Measurements from ENCODE around the gene SBNO2.

The SBNO2 gene

GRCh38 chr19:1151037-1151724 lies 22.9 kb downstream of the SBNO2 start:
- no peak for ATAC-seq
- TF ChIP-seq ZFP30 (CRISPR knock-in tag; IDR thresholded peaks at IDR 0.05) = no peak
- TF ChIP-seq RARB (CRISPR knock-in tag; IDR thresholded peaks at IDR 0.05) = no peak
- no peak for TF ChIP-seq ISL1 (CRISPR knock-in tag; IDR thresholded peaks at IDR 0.05)

DNA sequence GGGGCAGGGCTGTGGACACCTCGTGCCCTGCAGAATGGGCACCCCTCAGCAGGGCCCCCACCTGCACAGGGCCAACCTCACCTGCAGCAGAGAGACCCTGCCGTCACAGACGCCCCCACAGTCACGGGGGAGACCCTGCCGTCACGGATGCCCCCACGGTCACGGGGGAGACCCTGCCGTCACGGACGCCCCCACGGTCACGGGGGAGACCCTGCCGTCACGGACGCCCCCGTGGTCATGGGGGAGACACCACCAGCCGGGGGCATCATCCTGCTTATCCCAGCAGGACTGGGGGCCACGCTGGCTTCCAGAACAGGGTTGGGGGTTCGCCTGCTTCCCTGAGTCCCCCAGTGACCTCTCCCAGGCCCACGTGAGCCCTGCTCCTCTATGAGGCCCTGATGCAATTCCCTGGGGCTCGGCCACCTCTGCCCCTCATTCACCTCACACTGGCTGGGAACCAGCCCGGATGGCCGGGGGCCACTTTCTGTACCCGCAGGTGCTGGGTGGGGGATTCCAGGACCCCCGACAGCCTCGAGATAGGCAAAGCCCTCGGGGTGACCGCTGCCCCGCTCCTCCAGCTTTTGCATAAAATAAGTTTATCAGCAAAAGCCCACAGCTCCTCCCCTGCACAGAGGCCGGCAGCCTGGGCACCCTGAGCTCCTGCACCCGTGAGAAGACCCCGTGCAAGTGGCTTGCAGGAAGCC lies 23.6 kb downstream of the SBNO2 start:
- no peak for ATAC-seq
- no peak for TF ChIP-seq ZNF70 (CRISPR knock-in tag; IDR thresholded peaks at IDR 0.05)
- TF ChIP-seq ZNF565 (CRISPR knock-in tag; conservative IDR thresholded peaks at IDR 0.05; ENCODE audit: low read depth) = no peak
- TF ChIP-seq, protein P1, sequence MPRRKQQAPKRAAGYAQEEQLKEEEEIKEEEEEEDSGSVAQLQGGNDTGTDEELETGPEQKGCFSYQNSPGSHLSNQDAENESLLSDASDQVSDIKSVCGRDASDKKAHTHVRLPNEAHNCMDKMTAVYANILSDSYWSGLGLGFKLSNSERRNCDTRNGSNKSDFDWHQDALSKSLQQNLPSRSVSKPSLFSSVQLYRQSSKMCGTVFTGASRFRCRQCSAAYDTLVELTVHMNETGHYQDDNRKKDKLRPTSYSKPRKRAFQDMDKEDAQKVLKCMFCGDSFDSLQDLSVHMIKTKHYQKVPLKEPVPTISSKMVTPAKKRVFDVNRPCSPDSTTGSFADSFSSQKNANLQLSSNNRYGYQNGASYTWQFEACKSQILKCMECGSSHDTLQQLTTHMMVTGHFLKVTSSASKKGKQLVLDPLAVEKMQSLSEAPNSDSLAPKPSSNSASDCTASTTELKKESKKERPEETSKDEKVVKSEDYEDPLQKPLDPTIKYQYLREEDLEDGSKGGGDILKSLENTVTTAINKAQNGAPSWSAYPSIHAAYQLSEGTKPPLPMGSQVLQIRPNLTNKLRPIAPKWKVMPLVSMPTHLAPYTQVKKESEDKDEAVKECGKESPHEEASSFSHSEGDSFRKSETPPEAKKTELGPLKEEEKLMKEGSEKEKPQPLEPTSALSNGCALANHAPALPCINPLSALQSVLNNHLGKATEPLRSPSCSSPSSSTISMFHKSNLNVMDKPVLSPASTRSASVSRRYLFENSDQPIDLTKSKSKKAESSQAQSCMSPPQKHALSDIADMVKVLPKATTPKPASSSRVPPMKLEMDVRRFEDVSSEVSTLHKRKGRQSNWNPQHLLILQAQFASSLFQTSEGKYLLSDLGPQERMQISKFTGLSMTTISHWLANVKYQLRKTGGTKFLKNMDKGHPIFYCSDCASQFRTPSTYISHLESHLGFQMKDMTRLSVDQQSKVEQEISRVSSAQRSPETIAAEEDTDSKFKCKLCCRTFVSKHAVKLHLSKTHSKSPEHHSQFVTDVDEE (CRISPR knock-in tag; IDR thresholded peaks at IDR 0.05) = no peak
- TF ChIP-seq ISL1 (CRISPR knock-in tag; IDR thresholded peaks at IDR 0.05) = no peak

DNA sequence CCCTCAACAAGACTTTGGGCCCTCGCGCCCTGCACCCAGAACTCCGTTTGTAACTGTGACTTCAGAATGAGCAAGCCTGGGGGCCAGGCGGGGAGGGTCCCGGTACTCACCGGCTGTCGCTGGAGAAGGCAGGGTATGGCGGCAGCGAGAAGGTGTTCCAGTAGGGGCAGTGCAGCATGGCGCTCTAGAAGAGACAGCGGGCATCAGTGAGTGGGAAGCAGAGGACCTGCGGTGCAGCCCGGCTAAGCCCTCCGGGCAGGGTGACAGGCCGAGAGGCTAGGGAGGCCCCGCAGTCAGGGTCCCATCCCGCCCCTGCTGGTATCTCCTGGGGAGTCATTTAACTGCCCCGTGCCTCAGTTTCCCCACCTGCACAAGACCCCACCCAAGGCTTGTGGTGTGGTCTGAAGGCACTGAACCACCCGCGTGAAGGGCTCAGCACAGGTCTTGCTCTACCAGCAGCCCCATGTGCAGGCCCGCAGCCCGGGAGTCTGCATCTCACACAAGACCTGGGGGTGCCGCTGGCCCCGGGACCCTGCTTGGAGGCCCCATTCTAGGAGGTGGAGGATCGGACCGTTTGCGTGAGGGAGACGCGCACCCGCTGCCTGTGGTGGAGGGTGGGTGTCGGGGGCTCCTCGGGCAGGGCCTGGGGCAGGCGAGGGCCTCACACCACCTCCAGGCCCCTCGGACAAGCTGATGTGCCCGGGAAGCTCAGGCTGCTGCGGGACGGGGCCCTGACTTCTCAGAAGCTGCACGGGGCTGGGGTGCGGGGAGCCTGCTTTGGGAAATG lies 24.6 kb downstream of the SBNO2 start:
- TF ChIP-seq ZC3H10 (CRISPR knock-in tag; IDR thresholded peaks at IDR 0.05) (no peak), GLIS3 (CRISPR knock-in tag; IDR thresholded peaks at IDR 0.05) (no peak), ZFP3 (CRISPR knock-in tag; IDR thresholded peaks at IDR 0.05) (no peak), ZNF565 (CRISPR knock-in tag; conservative IDR thresholded peaks at IDR 0.05; ENCODE audit: low read depth) (no peak)
- TF ChIP-seq, protein P2, sequence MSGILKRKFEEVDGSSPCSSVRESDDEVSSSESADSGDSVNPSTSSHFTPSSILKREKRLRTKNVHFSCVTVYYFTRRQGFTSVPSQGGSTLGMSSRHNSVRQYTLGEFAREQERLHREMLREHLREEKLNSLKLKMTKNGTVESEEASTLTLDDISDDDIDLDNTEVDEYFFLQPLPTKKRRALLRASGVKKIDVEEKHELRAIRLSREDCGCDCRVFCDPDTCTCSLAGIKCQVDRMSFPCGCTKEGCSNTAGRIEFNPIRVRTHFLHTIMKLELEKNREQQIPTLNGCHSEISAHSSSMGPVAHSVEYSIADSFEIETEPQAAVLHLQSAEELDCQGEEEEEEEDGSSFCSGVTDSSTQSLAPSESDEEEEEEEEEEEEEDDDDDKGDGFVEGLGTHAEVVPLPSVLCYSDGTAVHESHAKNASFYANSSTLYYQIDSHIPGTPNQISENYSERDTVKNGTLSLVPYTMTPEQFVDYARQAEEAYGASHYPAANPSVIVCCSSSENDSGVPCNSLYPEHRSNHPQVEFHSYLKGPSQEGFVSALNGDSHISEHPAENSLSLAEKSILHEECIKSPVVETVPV (CRISPR knock-in tag; IDR thresholded peaks at IDR 0.05) = no peak
- TF ChIP-seq, protein P1 (CRISPR knock-in tag; IDR thresholded peaks at IDR 0.05) = no peak
- ATAC-seq = no peak

DNA sequence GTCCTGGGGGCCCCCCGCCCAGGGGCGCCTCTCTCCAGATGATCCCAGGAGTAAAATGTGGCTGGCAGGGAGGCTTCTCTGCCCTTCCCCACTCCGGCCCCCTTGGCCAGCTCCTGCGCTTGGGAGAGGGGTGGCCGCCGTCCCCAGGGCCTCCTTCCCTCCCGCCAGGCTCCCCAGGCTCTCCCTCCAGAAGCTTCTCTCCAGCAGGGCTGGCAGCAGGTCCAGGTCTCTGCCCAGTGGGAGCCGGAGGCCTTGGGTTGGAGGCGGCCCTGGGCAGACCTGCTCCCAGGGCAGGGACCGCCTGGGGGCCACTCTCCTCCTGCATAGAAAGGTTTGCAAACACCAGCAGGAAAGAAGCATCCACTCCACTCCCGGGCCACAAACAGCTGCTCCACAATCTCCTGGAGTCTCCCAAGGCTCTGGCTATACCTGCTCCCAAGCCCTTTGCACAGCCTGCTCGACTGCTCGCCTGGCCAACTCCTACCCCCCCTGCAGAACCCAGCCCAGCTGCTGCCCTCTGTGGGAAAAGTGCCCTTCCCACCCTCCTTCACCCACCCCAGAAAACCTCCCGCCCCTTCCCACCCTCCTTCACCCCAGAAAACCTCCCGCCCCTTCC lies 26.0 kb downstream of the SBNO2 start:
- no peak for TF ChIP-seq RARB (CRISPR knock-in tag; IDR thresholded peaks at IDR 0.05)
- TF ChIP-seq ZFP3 (CRISPR knock-in tag; IDR thresholded peaks at IDR 0.05) = peak; percentile 70; the same call in 1 of the 2 replicates
- no peak for TF ChIP-seq OSR1 (CRISPR knock-in tag; IDR thresholded peaks at IDR 0.05)
- ATAC-seq = no peak; the same call in 2 of the 3 replicates

DNA sequence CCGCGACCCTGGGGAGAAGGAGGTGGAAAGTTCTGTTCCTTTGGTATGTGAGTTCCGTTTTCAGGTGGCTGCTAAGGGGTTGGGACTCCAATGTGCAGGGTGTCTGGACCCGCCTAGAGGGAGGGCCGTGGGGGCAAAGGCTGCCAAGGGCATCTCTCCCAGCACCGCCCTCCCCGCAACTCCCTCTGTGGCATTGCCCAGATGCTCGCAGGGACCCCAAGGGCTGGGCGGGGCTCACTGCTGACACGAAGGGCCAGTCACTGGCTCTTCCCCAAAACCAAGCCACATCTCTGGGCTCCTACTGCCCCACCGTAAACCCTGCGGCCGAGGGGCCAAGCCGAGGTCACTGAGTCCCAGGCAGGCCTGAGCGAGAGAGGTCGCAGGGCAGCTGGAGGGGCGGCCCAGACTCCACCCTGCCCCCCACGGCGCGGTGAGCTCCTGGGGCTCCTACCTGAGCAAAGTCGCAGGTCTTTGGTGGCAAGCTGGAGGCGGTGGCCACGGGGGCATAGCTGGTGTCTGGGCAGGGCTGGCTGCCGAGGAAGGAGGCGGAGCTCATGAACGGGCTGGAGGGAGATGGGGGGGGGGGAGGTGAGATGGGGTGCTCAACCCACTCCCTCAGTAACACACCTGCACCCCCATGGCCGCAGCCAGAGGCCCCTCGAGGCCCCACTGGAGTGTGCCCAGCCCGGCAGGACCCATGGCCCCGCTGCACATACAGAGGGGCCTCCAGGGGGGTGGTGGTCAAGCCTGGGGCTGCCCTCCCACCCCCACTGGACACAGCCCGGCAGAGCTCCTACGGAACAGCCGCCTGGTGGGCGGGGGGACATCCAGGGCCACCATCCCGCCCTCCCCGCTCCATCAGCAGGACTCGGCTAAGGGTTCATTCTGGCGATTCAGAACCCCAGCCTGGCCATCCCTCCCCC lies 26.9 kb downstream of the SBNO2 start:
- TF ChIP-seq SNAI2 (CRISPR knock-in tag; IDR thresholded peaks at IDR 0.05) = no peak
- TF ChIP-seq POU6F1 (CRISPR knock-in tag; IDR thresholded peaks at IDR 0.05; ENCODE audit: borderline replicate concordance, low read depth) = no peak
- TF ChIP-seq PPARA (CRISPR knock-in tag; IDR thresholded peaks at IDR 0.05; ENCODE audit: borderline replicate concordance) = no peak
- TF ChIP-seq ZNF8 (CRISPR knock-in tag; IDR thresholded peaks at IDR 0.05) = no peak
- TF ChIP-seq, protein P3, sequence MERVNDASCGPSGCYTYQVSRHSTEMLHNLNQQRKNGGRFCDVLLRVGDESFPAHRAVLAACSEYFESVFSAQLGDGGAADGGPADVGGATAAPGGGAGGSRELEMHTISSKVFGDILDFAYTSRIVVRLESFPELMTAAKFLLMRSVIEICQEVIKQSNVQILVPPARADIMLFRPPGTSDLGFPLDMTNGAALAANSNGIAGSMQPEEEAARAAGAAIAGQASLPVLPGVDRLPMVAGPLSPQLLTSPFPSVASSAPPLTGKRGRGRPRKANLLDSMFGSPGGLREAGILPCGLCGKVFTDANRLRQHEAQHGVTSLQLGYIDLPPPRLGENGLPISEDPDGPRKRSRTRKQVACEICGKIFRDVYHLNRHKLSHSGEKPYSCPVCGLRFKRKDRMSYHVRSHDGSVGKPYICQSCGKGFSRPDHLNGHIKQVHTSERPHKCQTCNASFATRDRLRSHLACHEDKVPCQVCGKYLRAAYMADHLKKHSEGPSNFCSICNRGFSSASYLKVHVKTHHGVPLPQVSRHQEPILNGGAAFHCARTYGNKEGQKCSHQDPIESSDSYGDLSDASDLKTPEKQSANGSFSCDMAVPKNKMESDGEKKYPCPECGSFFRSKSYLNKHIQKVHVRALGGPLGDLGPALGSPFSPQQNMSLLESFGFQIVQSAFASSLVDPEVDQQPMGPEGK (CRISPR knock-in tag; IDR thresholded peaks at IDR 0.05; ENCODE audit: borderline replicate concordance) = no peak
- no peak for ATAC-seq
